Left forelimb (tissue), 1 donor: ENCODE results near the gene UROC1.
A peak's percentile ranks its signal among the peaks of the same experiment; 100 is the strongest.

Experiments used
- DNase-seq: peaks from one replicate; pipeline ENCODE4 v3.0.0-alpha.2; 2018; ENCODE audit warnings: low spot score

Gene UROC1

GRCh38 chr3:126440709-126440995 lies 76.9 kb downstream of the UROC1 start:
- DNase-seq = peak; percentile 37

- DNase-seq = no peak
Measured at GRCh38 chr3:126439968-126440708, 77.4 kb downstream of the UROC1 start.

GRCh38 chr3:126439346-126439967 lies 78.1 kb downstream of the UROC1 start:
- DNase-seq = peak; percentile 47

GRCh38 chr3:126438746-126439145 lies 78.8 kb downstream of the UROC1 start:
- DNase-seq = peak; percentile 30

- peak; percentile 41 for DNase-seq
Measured at GRCh38 chr3:126438186-126438585, 79.4 kb downstream of the UROC1 start.

GRCh38 chr3:126436826-126437717 lies 80.5 kb downstream of the UROC1 start:
- peak; percentile 52 for DNase-seq

GRCh38 chr3:126435456-126436315 lies 81.9 kb downstream of the UROC1 start:
- peak; percentile 54 for DNase-seq

GRCh38 chr3:126434931-126435411 lies 82.6 kb downstream of the UROC1 start:
- peak; percentile 55 for DNase-seq

- DNase-seq = no peak
Measured at GRCh38 chr3:126434264-126434590, 83.3 kb downstream of the UROC1 start.

GRCh38 chr3:126433496-126434263 lies 83.9 kb downstream of the UROC1 start:
- DNase-seq = peak; percentile 45

GRCh38 chr3:126433105-126433430 lies 84.5 kb downstream of the UROC1 start:
- peak; percentile 61 for DNase-seq

GRCh38 chr3:126432361-126433104 lies 85.0 kb downstream of the UROC1 start:
- DNase-seq = no peak
